Measurements from ENCODE around the gene CTTN.
A peak's percentile ranks its signal among the peaks of the same experiment; 100 is the strongest.

CTTN gene

DNA sequence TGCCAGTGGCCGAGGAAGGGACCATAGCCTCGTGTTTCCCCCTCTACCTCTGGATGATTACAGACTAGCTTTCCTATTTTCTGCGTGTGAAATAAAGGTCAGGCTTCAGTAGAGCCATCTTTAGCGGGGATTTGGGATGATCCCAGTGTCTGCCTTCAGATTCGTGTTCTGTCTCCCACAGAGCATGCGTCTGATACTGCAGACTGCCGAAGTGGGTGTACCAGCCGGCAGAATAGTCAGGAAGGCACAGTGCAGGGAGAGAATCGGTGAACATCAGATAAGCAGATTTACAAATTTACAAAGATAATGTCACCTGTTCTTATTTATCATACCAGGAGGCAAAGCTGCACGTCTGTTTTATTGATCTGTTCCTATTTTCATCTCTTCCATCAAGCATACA, 11.1 kb downstream of the CTTN start:
- DNase-seq, result no peak

DNA sequence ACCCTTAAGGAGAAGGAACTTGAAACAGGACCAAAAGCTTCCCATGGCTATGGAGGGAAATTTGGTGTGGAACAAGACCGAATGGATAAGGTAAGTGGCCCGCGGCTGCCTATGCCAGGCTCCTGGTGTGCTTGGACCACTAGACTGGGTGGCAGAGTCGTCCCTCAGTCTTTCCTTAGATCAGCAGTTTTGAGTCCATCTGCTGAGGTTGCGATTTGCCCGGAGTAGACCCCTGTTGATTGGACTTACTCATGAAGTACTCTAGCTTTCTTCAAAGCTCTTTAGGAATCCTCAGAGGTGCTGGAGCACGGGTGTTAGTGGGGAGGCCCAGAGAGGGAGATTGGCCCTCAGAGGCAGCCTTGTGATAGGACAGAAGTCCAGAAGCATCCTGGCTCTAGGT, 11.5 kb downstream of the CTTN start:
- no peak for DNase-seq

- peak in 4 of 51 donors; percentile 9 to 56 (median 26) for DNase-seq
Observed at GRCh38 chr11:70410276-70411205, 12.2 kb downstream of the CTTN start.

- DNase-seq, result no peak
Observed at GRCh38 chr11:70411713-70412452, 13.6 kb downstream of the CTTN start.

DNA sequence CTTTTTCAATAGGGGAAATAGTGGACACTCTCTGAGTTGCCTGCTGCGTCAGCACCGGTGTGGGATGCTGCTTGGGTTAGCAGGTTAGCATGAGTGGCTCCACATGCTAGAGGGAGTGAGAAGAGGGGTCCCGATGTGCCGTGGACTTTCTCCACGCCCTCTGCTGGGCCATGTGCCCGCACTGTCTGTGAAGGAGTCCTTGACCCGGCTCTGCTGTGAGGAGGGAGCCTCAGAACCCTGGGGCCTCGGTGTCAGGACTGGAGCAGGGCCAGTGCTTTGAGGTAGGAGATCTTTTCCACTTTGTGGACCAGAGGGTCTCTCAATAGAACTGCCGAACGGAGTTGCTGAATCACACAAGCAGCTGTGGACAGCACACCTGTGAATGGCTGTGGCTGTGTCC, 14.8 kb downstream of the CTTN start:
- DNase-seq, result no peak

- DNase-seq, result no peak
Observed at GRCh38 chr11:70414341-70415100, 16.2 kb downstream of the CTTN start.

- DNase-seq, result peak in 1 of 51 donors; percentile 19
Observed at GRCh38 chr11:70415191-70415590, 16.9 kb downstream of the CTTN start.

DNA sequence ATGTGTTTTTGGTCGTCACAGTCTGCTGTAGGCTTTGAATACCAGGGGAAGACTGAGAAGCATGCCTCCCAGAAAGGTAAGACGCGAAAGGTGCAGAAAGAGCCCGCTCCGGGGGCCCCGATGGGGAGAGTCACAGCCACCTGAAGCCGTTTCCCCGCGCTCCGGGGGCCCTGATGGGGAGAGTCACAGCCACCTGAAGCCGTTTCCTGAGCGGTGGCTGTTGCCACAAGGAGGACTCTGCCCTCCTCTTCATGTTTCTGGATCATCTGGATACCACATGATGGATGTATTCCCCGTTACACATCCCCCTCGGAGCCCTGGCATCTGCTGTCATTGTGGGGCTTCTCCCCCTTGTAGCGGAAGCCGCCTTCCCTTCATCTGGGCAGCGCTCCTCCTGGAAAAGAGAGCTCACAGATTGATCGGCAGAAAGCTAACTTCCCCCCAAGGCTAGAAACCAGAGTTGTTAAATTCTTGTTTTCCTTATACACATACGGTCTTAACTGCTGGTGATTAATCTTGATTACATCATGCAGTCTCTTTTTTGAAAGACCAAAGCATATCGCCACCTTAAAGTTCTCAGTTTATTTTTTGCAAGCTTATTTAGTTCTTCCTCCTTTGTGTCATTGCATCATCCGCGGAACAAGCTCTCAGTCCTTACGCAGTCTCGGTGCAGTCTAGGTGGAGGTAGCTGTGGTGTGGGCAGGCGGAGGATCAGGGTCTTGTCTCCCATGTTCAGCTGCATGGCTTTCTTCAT, 17.5 kb downstream of the CTTN start:
- DNase-seq, result no peak

DNA sequence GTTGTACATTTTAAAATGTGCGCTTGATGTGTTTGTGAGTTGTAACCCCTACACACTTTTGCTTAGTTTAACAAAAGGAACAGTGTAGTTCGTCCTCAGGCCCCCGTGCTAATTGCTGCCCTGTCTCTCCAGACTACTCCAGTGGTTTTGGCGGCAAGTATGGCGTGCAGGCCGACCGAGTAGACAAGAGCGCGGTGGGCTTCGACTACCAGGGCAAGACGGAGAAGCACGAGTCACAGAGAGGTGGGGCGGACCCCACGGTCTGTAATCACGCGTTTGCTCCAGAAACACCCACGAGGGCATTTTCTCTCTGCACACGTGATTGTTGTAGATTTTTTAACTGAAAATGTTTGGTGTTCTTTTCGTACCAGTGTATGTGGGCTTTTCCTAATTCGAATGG, 18.6 kb downstream of the CTTN start:
- DNase-seq, result no peak

- DNase-seq, result no peak
Observed at GRCh38 chr11:70418130-70418529, 19.8 kb downstream of the CTTN start.

DNA sequence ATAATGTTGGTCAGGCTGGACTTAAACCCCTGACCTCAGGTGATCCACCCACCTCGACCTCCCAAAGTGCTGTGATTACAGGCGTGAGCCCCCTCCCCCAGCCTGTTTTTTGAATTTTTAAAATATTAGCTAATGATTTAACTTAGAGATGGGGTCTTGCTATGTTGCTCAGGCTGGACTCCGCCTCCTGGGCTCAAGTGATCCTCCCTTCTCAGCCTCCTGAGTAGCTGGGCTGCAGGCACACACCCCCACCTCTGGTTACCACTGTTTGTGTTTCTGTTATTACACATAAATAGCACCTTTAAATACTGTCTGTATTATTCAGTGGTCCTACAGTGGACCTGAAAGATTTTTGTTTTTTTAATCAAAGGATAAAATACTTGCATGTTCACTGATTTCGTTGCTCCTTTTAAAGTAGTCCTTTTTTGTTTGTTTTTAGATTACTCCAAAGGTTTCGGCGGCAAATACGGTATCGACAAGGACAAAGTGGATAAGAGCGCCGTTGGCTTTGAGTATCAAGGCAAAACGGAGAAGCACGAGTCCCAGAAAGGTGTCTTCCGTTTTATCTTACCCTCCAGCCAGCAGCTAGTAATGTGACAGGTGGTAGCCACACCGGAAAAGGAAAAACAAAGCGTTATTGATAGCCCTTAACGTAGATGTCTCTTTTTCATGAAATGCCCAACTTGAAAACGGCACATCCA, 21.1 kb downstream of the CTTN start:
- DNase-seq, result no peak

DNA sequence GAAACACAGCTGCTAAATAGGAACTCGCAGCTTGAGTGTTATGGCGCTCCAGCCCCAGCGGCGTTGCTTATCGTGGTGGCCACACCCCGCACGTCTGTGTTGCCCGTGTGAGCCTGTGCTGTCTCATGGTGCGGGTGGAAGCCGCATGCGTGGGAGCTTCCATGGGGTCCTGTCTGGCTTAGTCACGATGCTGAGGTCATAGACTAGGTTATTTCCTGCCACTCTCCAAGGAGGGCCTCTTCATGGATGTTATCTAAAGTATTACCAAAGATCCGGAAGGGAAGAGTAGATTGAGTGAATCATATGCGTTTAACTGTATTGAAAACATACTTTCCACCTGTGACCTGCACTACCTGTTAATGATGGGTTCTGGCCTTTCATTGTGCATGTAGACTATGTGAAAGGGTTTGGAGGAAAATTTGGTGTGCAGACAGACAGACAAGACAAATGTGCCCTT, 21.7 kb downstream of the CTTN start:
- no peak for DNase-seq

GRCh38 chr11:70420496-70420895, 22.2 kb downstream of the CTTN start:
- peak in 8 of 51 donors; percentile 7 to 49 (median 26) for DNase-seq

GRCh38 chr11:70421123-70421522, 22.8 kb downstream of the CTTN start:
- DNase-seq, result peak in 1 of 51 donors; percentile 36

DNA sequence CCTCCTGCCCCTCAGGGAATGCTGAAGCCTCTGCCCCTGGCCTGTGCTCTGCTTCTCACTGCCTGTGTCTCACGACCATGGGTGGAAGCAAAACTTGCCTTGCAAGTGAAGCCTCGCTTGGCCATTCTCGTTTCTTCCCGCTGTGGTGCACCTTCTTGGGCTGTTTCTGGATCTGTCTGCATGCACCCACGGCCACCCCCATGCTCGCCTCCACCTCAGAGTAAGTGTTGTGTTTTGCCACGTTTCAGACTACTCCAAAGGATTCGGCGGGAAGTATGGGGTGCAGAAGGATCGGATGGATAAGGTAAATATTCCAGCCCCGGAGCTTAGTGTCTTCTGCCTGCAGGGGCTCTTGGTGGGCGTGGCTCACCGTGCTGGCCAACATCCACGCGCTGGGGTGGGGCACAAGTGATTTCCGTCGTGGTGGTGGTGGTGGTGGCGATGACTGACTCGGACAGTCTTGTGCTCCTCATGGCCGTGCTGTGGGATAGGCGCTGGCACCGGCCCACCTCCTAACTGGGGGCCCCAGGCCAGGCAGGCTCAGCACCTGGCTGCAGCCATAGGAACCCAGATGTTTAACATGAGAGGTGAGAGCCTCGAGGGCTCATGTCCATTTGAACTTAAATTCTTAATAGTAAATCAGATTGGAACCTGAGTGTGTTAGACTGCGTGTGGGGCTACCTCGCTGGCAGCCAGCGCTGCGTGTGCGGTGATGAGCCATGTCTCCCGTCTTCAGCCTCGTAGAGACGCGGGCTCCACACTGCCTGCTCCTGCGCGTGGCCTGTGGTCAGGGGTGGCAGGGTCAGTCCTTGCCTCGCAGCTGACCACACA, 24.6 kb downstream of the CTTN start:
- no peak for DNase-seq

DNA sequence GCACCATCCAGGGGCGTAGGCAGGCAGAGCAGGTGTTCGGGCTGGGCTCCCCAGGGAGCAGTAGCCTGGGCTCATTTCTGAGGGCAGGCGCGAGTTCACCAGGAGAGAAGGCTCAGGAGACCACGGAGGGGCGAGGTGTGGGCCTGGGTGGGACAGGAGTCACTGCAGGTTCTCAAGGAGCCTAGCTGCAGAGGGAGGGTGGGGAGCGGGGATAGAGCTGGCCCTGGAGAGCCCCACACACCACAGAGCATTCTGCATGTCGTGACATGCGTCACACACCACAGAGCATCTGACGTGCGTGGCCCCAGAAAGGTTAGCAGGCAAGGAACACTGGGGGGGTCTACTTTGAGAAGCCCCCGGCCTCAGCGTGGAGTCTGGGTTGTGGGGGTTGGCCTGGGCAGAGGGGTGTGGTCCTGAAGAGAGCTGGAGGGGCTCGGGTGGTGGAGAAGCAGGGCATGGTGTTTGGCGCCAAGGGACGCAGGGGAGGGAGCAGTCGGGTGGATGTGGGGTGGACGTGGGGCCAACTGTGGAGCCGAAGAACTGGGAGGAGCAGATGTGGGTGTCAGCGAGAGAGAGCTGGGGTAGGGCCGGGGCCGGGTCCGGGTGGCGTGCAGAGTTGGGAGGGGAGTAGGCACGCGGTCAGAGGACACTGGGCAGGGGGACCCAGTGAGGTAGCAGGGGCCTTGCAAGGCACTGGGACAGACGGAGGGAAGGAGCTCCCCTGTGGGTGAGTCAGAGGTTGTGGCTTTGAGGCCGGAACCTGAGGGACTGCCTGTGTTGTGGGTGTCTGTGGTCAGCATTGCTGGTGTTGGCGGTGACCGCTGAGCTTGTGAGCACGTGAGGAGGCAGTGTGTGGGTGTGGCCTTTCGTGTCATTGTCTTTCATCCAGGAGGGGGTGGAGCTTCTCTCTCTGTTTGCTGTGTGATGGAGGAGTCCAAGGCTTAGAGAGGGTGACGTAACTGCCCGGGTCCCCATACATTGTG, 25.5 kb downstream of the CTTN start:
- DNase-seq, result no peak

- DNase-seq, result peak in 1 of 51 donors; percentile 21
Observed at GRCh38 chr11:70424765-70425344, 26.5 kb downstream of the CTTN start.

DNA sequence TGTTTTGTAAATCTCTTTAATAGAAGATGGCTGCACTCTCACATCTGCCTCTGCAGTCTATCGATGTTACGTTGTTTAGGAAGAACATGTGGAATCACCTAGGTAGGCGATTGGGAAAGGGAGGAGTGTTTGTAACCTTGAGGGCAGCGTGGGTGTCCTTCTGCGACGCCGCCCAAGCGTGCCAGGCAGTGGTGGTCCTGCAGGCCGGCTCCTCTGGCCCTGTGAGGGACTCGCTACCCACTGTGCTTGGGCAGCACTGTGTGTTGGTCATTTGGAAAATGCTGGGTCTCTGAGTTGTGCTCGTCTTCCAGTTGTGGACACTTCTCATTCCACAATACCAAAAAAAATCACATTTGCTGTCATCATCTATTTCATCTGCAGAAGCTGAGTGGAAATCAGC, 29.1 kb downstream of the CTTN start:
- no peak for DNase-seq
